ENCODE results near the gene AHCTF1. TPM values are rescaled to one million over a fixed set of nuclear protein-coding genes. Genes with fewer than 3 reads are reported as not detected.
"Not testable (repeated sequence)": the region's sequence is repeated elsewhere in the genome, so short reads cannot be mapped to it uniquely, and the experiment has no call there.

Gene AHCTF1
- total and polyA plus RNA-seq, 8 donors, result 22.4 to 62.5 (median 49.5) TPM

DNA sequence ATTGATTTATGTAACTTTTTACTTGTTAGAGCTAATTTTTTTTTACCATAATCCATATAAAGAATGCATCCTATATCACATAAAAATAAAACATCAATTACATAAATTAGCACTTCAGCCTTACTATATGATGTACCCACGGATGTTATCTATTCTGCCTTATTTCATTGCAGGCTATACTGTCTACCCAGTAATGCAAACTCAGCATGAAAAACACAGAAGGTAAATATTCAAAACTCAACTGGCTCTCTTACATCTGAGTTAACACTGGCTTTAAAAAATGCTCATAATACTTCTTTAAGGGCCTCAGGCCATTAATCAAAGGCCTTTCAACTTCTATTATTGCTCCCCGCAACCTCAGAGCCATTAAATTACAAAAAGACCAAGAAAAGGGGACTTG is 65.8 kb downstream of the AHCTF1 start:
- Histone ChIP-seq H3K9me3 (no peaks in the 10 kb centered on the region), H3K36me3 (peaks cover 0 to 61% of the 10 kb centered on the region in 2 donors), H3K4me3 (no peak overlapping the region), H3K27ac (no peak overlapping the region), H3K27me3 (no peaks in the 10 kb centered on the region), H3K4me1 (no peaks in the 10 kb centered on the region)
- ATAC-seq, result no peak
- intact Hi-C loops (cut with DNase I), result no loop called here
- TF ChIP-seq, protein P1, sequence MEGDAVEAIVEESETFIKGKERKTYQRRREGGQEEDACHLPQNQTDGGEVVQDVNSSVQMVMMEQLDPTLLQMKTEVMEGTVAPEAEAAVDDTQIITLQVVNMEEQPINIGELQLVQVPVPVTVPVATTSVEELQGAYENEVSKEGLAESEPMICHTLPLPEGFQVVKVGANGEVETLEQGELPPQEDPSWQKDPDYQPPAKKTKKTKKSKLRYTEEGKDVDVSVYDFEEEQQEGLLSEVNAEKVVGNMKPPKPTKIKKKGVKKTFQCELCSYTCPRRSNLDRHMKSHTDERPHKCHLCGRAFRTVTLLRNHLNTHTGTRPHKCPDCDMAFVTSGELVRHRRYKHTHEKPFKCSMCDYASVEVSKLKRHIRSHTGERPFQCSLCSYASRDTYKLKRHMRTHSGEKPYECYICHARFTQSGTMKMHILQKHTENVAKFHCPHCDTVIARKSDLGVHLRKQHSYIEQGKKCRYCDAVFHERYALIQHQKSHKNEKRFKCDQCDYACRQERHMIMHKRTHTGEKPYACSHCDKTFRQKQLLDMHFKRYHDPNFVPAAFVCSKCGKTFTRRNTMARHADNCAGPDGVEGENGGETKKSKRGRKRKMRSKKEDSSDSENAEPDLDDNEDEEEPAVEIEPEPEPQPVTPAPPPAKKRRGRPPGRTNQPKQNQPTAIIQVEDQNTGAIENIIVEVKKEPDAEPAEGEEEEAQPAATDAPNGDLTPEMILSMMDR (IDR thresholded peaks at IDR 0.05), result no peak
- DNase-seq, result no peak

DNA sequence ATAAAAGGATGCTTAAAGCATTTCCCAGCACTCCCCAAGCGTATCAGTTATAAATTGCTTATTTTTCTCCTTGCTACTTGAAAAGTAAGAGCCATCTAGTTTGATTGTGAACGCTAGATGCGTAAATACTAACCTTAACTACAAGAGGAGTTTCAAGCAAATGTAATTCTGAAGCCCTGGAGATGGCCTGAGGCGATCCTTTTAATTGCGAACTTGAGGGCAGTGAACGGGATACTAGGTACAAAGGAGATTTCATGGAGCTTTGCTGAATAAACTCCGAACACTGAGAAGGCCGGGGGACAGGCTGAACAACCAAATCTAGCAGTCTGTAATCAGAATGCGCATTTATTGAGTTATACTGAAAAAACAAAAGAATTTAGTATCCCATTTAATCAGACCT is 68.0 kb downstream of the AHCTF1 start:
- H3K4me3 ChIP-seq; H3K4me1 ChIP-seq; ATAC-seq; intact Hi-C loops (cut with DNase I); H3K27me3 ChIP-seq; DNase-seq; H3K9me3 ChIP-seq; H3K27ac ChIP-seq: not testable (repeated sequence)
- H3K36me3 ChIP-seq, result peaks cover 0 to 64% of the 10 kb centered on the region in 2 donors

DNA sequence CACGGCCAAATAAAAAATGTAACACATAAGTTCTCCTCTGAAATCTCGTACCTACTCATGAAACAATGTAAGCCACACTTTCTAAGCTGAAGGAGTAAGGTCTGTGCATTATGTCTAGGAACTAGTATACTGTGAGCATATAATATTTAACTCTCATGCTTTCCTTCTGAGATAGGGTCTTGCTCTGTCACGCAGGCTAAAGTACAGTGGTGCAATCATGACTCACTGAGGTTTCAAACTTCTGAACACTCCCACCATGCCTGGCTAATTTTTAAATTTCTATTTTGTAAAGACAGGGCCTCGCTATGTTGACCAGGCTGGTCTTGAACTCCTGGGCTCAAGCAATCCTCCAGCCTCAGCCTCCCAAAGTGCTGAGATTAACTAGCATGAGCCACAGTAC is 71.3 kb downstream of the AHCTF1 start:
- TF ChIP-seq, protein P1 (IDR thresholded peaks at IDR 0.05), result no peak
- Histone ChIP-seq H3K9me3 (no peaks in the 10 kb centered on the region), H3K27me3 (no peaks in the 10 kb centered on the region), H3K4me1 (no peaks in the 10 kb centered on the region), H3K36me3 (peaks cover 0 to 87% of the 10 kb centered on the region in 2 donors), H3K4me3 (no peak overlapping the region), H3K27ac (no peak overlapping the region)
- ATAC-seq (no peak), DNase-seq (no peak)
- intact Hi-C loops (cut with DNase I), result no loop called here

DNA sequence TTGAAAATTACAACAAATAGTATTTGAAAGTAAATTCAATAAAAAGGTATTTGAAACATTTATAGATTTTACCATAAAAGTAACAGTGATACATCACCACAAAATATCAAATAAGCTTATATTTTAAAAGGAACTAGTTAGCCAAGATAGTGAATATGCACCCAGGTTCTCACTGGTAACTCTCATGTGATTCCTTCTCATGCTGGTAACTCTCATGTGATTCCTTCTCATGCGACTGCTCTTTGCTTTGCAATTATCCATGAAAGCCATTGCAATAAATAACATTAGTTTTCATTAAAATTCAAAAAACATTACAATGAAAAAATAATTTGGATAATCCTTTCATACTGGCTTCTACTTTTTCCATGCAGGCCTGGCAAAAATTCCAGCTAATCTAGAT is 75.4 kb downstream of the AHCTF1 start:
- Histone ChIP-seq H3K27me3 (no peaks in the 10 kb centered on the region), H3K4me3 (no peak overlapping the region), H3K9me3 (no peaks in the 10 kb centered on the region), H3K27ac (no peak overlapping the region), H3K4me1 (no peaks in the 10 kb centered on the region), H3K36me3 (peaks cover 0 to 100% of the 10 kb centered on the region in 2 donors)
- intact Hi-C loops (cut with DNase I), result no loop called here
- ATAC-seq, result no peak
- no peak for DNase-seq
- TF ChIP-seq, protein P1 (IDR thresholded peaks at IDR 0.05), result no peak

DNA sequence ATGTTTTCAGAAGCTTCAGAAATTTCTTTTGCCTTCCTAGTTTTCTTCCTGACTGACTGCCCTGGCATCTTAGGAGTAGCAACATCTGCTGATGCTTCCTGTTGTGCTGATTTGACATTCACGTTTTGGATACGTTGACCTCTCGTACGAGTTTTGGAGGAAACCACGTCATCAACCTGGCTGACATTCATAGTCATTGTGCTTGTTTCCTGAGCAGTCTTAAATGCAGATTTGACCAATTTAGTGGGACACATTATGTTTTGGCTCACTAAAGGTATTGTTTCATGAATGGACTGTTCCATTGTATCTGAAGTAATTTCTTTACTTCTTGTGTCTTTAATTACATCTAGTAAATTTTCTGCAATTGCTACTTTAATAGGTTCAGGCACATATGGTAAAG is 81.1 kb downstream of the AHCTF1 start:
- H3K9me3 ChIP-seq; H3K4me3 ChIP-seq; H3K27ac ChIP-seq; ATAC-seq; H3K4me1 ChIP-seq; intact Hi-C loops (cut with DNase I); DNase-seq; H3K27me3 ChIP-seq: not testable (repeated sequence)
- peaks cover 0 to 98% of the 10 kb centered on the region in 2 donors for H3K36me3 ChIP-seq

DNA sequence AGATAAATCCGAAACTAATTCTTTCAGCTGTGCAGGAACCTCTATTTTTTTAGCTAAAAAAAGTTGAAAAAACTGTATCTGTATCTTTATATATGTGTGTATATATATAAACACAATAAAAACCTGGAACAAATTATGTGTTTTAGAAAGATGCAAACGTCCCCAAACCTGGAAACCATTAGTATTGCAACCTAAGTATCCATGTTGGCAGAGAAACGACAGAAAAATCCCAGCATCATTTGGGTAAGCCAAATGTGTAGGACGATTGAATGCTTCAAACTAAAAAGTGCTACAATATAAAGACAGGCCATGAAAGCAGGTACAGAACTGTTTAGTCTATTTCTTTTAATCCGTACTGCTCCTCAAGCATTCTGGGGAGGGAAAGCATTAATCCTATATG is 87.9 kb downstream of the AHCTF1 start:
- H3K4me3 ChIP-seq, result no peak overlapping the region
- H3K36me3 ChIP-seq, result peaks cover 0 to 90% of the 10 kb centered on the region in 2 donors
- H3K9me3 ChIP-seq, result no peaks in the 10 kb centered on the region
- no peaks in the 10 kb centered on the region for H3K4me1 ChIP-seq
- TF ChIP-seq, protein P1 (IDR thresholded peaks at IDR 0.05), result no peak
- DNase-seq (no peak), ATAC-seq (no peak)
- no peaks in the 10 kb centered on the region for H3K27me3 ChIP-seq
- H3K27ac ChIP-seq, result no peak overlapping the region
- intact Hi-C loops (cut with DNase I), result no loop called here

DNA sequence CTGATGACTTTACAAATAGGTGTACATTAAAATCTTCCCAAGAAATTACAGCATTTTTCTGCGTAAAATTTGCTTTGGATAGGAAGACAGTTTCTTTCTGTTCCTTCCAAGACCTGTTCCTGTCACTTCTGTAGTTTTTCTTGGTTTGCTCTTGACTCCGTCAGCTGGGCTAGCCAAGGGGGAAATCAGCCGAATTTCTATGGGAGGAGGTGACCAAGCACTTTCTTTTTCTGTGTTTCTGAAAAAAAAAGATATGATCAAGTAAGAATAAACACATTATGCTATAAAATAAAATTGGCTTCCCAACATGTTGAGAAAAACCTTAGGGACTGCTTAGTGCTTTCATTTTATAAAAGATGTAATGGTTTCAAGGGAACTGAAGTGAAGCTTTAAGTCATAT is 91.0 kb downstream of the AHCTF1 start:
- intact Hi-C loops (cut with DNase I), result not testable (repeated sequence)

More for the DNA sequence above, 91.0 kb downstream of the AHCTF1 start:
- peaks cover 0 to 59% of the 10 kb centered on the region in 2 donors for H3K36me3 ChIP-seq
- H3K4me1 ChIP-seq, H3K4me3 ChIP-seq, H3K27me3 ChIP-seq, H3K27ac ChIP-seq, DNase-seq, H3K9me3 ChIP-seq, ATAC-seq: not testable (repeated sequence)
